Bone marrow (tissue), 2 donors: ENCODE measurements around the gene RSRP1.

ENCODE experiments used
- DNase-seq, 2 donors: peaks; one replicate each; lab custom pipeline; 2025; lab: John Stamatoyannopoulos, UW

RSRP1 gene

GRCh38 chr1:25217598-25218232, 29.5 kb downstream of the RSRP1 start:
- DNase-seq: no peak

DNA sequence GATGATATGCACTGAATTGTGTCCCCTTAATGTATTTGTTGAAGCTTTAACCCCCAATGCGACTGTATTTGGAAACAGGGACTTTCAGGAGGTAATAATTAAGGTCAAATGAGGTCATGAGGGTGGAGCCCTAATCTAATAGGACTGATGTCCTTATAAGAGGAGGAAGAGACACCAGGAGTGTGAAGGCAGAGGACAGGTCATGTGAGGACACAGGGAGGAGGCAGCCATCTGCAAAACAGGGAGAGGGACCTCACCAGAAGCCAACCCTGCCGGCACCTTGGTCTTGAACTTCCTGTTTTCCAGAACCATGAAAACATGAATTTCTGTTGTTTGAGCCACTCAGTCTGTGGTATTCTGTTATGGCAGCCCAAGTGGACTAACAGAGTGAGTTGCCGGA, 30.2 kb downstream of the RSRP1 start:
- no peak for DNase-seq

DNA sequence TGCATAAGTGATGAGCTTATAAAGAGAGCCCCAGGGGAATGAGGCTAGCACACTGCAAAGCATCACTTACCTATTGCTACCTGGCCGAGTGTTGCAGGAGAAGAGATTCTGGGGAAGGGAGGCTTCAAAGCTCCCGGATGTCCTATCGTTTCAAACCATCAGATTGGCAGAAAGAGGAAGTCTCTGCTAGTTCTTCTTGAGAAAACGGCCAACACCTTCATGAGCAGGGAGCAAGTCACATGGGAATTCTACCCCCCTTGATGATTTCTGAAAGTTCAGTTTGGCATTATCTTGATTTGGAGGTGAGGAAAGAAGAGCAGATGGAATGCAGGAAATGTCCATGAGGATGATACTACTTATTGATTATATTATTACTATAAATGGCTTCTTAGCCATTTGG, 31.1 kb downstream of the RSRP1 start:
- DNase-seq: no peak

- DNase-seq: no peak
Measured at GRCh38 chr1:25212725-25213124, 34.5 kb downstream of the RSRP1 start.

DNA sequence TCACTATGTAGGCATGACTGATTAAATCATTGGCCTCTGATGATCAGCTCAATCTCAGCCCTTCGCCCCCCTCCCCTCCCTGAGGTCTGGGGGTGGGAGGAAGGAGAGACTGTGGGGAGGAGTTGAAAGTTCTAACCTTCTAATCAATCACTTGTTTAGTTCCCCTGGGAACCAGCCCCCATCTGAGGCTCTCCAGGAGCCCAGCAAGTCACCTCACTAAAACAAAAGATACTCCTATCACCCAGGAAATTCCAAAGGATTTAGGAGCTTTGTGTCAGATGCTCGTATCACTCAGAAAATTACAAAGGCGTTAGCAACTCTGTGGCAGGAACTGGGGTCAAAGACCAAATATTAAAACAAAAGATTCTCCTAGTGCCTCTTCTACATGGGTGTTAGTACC, 36.5 kb downstream of the RSRP1 start:
- no peak for DNase-seq

GRCh38 chr1:25209516-25209915, 37.7 kb downstream of the RSRP1 start:
- no peak for DNase-seq

GRCh38 chr1:25208561-25209222, 38.6 kb downstream of the RSRP1 start:
- no peak for DNase-seq

DNA sequence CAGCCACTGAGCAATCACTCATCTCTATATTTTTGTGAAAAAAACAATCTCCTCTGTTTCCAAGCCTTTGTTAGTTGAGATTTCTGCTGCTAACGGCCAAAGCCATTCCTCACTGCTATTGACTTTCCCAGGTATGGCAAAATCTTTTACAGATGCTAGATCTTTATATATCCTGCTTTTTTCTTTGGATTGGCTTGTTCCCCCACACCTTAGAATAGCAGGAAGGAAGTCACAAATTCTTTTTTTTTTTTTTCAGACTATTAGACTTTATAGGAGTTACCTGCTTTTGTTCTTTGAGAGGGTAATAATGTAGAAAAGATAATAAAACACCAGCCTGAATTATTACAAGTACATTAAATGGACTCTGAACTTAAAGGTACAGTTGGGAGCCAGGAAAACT, 39.2 kb downstream of the RSRP1 start:
- DNase-seq: no peak

- no peak for DNase-seq
Measured at GRCh38 chr1:25206201-25206600, 41.1 kb downstream of the RSRP1 start.

DNA sequence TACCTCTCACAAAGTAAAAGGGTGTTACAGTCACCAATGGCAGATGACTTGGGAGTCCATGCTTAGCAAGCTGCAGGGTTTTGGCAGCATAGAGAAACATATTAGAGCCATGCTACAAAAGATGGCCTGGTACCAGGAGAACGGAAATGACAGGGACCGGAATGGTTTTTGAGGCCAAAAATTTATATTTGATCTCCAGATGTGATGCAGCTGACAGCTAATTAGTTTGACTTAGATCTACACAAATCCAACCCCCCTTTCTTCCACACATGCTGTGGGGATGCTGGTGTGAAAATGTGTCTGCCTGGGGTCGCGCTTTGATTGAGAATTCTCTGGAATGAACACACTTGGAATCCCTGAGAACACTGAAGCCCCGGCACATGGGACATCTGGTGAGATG, 41.5 kb downstream of the RSRP1 start:
- no peak for DNase-seq

GRCh38 chr1:25204797-25205480, 42.3 kb downstream of the RSRP1 start:
- peak in 1 of 2 donors; percentile 23 for DNase-seq

GRCh38 chr1:25201006-25201405, 46.2 kb downstream of the RSRP1 start:
- DNase-seq: no peak

DNA sequence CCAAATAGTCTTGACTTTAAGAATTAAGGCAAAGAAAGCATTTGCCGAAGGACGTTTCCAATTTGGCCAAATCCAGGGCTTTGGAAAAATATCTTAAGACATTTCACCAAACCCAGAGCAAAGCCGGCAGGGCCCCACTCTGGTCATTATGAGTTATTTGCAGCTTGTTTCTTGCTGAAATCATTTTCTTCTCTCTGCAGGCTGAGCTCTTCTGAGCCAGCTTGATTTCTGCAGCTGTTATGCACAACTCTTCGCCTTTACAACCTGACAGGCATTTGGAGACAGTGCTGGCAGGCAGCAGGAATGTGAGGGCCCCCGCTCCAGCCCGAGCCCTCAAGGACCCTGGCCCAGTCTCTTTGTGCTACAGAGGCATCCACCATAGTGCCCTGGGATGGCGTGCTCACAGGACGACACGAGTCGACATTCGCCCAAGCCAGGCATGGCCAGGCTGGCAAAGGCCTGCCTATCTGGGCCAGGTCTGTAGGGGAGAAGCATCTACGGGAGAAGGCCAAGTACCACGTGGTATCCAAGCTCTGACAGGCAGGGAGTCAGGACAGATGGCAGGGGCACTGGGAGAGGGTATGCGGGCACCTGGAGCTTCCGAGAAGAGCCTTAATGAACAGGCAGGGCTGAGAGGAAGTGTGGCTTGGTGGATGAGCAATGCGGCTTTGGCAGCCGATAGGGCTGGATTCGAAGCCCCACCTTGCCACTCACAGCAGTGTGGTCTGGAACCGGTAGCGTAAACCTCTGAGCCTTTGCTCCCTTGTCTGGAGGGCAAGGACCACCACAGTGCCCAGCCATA, 47.2 kb downstream of the RSRP1 start:
- no peak for DNase-seq

DNA sequence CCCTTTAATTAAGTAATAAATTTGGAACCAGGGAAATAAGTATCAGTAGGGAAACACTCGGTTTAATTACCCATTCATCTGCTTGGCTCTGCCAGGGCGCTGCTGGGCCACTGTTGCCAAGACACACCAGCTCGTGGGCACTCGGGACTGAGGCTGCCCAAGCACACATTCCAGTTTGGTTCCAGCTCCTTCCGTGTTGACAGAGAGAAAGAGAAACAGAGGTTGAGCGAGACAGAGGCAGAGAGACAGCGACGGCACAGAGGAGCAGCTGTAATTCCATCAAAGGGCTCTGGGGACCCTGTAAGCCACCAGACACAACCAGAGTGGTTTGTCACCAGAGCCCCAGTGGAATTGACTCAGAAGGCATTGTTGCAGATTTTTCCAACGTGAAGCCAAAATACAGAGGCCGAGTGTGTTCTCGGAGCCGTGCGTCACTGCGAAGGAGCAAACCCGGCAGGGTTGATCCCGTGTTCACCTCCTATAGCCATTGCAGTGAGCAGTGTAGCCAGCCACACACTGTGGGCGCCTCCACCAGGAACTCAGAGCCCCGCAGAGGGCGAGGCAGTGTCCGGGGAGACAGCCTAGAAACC, 48.5 kb downstream of the RSRP1 start:
- DNase-seq: no peak

- peak in 1 of 2 donors; percentile 39 for DNase-seq
Measured at GRCh38 chr1:25197982-25198662, 49.1 kb downstream of the RSRP1 start.

DNA sequence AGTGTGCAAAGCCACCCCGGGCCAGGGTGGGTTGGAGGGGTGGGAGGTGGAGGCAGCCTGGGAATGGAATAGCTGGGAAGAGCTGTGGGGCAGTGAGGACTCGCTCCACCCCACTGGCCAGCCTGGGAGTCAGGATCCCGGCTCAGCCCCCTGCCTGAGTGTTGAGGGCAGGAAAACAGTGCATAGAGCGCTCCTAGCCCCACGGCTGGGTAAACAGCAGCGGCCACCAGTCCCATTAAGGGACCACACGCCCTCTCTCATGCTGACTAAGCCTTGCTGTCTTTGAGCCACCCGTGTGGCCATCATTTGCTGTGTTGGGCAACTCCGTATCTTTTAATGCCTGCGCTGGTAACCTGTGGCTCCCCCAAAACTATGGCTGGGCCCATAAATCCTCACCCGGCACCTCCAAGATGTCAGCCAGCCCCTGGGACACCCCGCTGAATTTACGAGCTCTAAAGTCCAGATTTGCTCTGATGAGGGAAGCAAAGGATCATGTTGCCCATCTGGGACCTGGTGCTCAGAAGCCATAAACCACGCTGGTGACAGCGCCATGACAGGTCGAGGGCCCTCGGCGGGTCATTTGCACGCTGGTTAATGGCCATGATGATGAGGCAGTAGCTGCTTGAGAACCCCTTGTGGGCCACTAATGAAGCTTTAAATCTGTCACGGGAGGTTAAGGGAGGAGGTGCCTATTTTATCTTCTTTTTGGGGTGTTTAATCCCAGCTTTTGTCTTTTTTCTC, 49.8 kb downstream of the RSRP1 start:
- no peak for DNase-seq

- no peak for DNase-seq
Measured at GRCh38 chr1:25196830-25197229, 50.4 kb downstream of the RSRP1 start.

- DNase-seq: no peak
Measured at GRCh38 chr1:25195835-25196234, 51.4 kb downstream of the RSRP1 start.

GRCh38 chr1:25194572-25195020, 52.7 kb downstream of the RSRP1 start:
- no peak for DNase-seq

- DNase-seq: no peak
Measured at GRCh38 chr1:25194054-25194453, 53.2 kb downstream of the RSRP1 start.

DNA sequence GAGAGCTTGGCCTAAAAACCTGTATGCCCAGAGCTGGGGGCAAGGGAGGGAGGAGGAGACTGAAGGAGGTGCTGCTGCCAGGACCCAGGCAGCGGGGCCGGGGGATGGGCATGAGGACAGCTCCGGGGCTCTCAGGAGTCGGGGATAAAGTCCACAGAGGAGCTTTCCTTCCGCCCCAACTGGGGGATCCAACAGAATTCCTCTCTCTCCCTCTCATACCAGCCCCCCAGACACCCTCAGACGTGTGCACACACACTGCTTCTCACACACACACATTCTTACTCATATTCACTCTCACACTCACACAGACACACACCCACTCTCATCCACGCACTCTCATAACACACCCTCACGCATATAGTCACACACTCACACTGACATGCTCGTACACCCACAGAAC, 54.0 kb downstream of the RSRP1 start:
- DNase-seq: no peak
